ENCODE results near the gene NKX1-1.

Gene NKX1-1

DNA sequence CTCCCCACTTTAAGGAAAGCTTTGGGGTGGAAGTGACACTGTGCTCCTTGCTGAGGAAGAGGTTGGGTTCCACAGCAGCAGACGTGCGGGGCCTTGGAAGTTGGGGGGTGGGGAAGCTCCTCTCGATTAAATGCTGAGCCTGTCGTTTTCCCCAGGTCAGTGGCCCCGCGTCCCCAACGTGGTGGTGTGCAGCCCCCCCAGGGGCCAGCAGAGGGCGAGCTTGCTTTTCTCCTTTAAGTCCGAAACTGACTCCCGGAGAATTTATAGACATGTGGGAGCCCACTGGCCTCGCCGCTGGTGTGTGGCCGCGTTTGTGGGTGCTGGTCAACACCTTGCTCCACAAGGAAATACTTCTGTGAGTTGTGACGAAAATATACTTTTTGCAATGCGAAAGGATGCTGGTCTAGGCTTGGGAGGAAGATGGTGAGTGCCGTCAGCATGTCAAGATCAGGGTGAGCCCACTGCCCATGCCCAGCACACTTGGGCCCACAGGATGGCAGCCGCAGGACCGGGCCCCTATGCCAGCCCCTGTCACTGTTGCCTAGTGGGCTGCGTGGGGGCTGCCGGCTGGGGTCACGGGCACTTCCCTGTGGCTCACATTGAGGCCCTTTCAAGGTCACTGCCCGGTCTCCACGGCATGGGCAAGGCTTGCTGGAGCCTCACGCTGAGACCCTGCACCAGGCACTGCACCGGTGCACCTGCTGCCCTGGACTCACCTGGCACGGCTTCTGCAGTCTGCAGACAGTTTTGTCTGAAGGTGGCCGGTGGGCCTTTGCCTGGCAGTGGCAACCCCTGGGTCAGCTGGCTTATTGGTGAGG lies 49.9 kb downstream of the NKX1-1 start:
- no peak for FAIRE-seq

DNA sequence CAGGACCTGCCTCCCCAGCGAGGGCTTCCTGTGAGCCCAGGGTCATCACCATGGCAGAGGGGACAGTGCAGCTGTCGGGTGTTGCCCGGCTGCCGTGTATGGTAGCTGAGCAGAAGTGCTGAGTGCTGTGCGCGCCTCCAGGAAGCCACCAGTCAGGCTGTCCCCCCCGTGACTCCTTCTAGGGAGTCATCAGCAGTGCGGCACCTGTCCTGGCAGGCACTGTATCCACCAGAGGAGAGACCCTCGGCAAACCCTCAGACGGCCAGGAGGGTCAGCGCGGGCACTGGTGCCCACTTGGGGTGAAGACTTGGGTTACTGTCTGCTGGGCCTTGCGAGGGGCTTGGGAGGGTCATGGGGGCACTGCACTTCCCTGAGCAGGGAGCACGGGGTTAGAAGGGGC lies 50.9 kb downstream of the NKX1-1 start:
- FAIRE-seq = no peak

DNA sequence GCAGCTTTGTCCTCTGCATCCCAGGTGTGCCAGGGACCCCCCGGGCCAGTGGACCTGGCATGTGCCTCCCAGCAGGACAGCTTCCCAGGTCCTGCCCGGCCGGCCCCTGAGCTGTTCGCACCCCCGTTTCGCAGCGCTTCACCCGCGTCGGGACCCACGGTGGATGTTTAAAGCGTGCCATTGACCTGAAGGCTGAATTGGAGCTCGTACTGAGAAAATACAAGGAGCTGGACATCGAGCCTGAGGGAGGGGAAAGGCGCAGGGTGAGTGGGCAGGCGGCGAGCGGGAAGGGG lies 51.3 kb downstream of the NKX1-1 start:
- FAIRE-seq = no peak

DNA sequence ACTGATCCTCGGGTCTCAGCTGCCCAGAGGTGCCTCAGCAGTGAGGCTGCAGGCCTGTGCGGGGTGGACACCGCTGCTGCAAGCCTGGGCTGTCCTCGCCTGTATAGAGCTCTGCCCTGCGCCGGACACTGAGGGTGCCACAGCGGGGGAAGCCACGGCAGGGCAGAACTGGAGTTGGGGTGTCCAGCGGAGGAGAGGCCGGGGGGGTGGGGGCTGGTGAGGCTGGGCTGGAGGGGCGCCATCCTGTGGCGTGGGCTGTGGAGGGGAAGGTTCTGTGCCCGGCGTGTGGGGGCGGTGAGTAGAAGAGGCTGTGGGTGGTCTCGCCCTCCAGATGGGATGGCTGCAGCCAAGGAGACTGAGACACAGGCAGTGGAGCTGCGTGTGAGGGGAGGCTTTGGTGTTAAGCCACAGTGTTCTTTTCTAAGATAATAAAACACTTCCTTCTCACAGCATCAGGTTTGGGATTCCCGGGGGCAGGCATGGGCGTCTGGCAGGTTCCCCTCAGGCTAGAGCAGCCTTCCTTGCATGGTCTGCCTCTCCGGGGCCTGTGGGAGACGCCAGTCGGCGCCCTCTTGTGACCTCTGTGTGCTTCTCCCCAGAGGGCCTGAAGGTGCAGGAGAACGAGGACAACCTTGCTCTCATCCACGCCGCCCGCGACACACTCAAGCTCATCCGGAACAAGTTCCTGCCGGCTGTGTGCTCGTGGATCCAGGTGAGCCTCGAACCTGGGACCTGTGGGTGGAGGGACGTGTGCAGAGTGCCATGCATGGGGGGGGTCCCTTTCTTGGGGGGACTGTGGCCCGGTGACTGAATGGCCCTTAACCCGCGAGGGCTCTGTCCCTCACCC lies 51.9 kb downstream of the NKX1-1 start:
- FAIRE-seq = no peak

DNA sequence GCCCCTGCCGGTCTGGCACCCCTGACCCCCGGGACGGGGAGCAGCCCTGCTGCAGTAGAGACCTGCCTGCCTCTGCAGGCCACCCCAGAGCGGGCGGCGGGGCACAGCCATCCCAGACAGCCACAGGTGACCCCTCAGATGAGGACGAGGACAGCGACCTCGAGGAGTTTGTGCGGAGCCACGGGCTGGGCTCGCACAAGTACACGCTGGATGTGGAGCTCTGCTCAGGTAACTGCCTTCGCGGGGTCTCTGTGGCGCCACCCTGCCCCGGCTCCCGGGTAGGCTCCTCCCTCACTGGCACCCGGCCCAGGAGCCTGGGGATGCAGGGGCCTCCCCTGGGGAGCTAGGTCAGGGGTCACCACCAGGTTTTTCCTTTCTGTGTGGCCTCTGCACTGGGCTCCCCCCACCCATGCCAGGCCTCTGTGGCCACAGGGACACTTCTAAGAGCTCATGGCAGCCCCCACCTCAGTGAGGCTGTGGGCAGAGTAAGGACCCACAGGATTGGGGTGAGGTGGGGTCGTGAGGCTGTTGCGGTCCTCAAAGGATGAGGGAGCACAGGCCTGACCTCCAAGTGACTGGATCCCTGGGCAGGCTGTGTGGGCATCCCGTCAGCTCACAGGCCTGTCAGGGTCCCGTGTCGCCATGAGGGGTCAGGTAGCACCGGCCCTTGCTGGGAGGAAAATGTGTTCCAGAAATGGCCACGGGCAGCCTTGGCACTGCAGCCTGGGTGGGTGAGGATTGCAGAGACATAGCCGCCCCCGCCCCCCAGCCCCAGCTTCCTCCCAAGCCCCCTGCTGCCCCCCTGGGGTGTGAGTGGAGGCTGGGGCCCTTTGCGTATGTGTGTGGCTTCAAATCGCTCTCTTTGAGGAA lies 52.8 kb downstream of the NKX1-1 start:
- no peak for FAIRE-seq
